COLO668 (cell line): ENCODE results near the gene CHRNA4.
"Not testable (repeated sequence)": the region's sequence is repeated elsewhere in the genome, so short reads cannot be mapped to it uniquely, and the experiment has no call there.

ENCODE experiments used
- DNase-seq: peaks from one replicate; lab custom pipeline; 2025; ENCODE audit not compliant: unreplicated experiment; lab: John Stamatoyannopoulos, UW

CHRNA4 gene

DNA sequence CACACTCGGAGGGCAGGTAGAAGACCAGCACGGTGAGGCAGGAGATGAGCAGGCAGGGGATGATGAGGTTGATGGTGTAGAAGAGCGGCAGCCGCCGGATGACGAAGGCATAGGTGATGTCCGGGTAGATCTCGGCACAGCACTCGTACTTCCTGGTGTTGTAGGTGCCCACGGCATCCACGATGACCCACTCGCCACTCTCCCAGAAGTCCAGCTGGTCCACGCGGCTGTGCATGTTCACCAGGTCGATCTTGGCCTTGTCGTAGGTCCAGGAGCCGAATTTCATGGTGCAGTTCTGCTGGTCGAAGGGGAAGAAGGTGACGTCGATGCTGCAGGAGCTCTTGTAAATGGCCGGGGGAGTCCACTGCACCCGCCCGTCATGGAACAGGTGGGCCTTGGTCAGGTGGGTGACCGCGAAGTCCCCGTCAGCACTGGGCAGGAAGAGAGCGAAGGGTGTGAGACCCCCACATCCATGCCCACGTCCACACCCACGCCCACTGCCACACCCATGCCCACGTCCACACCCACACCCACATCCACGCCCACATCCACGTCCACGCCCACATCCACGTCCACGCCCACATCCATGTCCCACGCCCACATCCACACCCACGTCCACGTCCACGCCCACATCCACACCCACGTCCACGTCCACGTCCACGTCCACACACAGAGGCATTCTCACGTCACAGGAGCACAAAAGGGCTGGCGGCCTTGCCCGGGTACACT, 10.4 kb downstream of the CHRNA4 start:
- no peak for DNase-seq

GRCh38 chr20:63350196-63350595, 11.0 kb downstream of the CHRNA4 start:
- DNase-seq = no peak

GRCh38 chr20:63349516-63349895, 11.6 kb downstream of the CHRNA4 start:
- no peak for DNase-seq

DNA sequence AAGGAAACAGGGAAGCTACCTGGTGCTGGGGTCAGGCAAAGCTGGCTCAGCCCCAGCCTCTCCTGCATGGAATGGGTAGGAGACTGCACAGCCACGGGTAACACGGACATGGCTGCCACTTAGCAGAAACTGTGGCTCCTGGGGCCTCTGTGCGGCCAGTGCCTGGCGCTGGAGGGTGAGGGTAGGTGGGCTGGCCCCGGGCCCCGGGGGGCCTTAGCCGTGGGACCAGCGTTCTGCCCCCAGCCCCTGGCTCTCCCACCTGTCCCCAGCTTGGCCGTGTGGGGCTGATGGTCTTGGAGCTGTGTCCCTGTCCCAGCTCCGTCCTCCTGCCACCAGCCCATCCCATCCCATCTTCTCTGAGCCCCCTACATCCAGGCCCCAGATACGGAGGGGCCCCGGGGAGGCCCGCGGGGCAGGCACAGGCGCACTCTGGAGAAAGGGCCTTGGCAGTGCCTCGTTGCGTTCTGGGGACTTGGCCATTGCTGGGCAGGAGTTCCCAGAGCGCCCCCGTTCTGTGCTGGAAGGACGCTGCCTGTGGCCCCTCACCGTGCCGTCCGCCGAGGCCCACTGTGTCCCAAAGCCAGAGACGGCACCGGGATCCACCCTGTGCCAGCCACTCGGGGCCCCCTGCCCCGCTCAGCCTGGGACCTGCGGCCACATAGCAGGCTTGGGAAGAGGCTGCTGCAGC, 12.2 kb downstream of the CHRNA4 start:
- DNase-seq = no peak

- no peak for DNase-seq
Observed at GRCh38 chr20:63347950-63348827, 13.0 kb downstream of the CHRNA4 start.

GRCh38 chr20:63347081-63347741, 13.9 kb downstream of the CHRNA4 start:
- no peak for DNase-seq

DNA sequence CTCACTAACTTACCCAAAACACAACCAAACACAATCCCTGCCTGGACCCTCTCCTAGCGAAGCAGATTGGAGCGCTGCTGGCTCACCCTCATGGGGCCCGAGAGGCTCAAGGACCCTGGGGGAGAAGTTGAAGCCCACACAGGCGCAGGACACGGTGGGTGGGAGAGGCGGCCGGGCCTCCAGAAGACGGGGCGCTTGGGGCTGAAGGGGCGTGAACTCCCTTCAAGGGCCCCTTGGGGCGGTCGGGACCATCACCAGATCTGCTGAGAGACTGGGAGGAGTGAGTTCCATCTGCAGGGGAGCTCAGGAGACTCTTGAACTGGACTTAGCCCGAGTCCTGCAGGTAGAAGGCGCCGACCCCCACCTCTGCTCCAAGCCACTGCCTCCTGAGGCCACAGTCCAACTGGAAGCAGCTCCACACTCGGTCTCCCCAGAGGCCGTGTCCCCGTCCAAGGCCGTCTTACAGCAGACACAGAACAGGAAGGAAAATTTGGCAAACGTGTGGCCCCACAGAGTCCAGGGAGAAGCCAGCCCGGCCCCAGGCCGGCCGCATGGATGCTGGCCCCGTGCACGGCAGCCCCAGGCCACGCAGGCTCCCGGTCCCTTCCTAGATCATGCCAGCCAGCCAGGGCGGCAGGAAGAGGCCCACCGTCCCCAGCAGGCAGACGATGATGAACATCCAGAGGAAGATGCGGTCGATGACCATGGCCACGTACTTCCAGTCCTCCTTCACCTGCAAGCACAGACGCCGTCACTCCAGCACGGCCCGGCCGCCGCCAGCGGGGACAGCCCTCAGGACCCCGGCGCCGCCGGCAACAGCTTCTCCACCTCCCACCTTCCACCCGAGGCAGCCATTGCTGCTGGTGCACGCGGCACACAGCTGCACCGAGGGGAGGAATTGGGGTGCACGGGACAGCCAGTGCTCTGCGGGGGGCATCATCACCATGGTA, 14.7 kb downstream of the CHRNA4 start:
- no peak for DNase-seq

GRCh38 chr20:63345328-63346100, 15.6 kb downstream of the CHRNA4 start:
- no peak for DNase-seq

DNA sequence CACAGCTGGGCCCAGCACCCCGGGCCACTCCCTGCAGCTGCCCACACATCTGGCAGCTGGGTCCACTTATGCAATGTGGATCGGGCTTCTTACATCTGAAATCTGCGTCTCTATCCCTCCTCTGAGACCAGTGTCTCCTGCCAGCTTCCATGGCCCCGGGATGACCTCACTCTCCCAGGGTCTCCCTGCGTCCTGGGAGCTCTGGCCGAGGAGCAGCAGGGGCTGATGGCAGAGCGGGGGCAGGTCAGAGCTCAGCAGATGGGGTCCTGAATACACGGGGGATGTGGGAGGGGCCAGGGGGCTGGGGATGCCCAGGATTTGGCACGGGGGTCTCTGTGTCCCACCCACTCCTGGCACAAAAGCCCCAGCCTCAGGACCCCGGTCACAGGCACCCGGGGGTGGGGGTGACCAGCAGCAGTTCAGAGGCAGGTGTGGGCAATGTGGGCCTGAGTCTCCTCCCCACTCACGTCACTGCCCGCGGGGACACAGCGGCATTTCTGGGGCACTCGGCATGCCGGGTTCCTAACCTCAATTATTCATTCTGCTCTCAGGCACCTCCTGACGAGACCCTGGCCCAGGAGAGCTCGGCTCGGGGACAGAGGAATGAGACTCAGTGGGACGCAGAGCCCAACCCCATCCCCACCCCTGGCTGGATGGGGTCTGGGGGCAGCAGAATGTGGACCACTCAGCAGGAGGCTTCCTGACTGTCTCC, 16.4 kb downstream of the CHRNA4 start:
- DNase-seq = no peak

DNA sequence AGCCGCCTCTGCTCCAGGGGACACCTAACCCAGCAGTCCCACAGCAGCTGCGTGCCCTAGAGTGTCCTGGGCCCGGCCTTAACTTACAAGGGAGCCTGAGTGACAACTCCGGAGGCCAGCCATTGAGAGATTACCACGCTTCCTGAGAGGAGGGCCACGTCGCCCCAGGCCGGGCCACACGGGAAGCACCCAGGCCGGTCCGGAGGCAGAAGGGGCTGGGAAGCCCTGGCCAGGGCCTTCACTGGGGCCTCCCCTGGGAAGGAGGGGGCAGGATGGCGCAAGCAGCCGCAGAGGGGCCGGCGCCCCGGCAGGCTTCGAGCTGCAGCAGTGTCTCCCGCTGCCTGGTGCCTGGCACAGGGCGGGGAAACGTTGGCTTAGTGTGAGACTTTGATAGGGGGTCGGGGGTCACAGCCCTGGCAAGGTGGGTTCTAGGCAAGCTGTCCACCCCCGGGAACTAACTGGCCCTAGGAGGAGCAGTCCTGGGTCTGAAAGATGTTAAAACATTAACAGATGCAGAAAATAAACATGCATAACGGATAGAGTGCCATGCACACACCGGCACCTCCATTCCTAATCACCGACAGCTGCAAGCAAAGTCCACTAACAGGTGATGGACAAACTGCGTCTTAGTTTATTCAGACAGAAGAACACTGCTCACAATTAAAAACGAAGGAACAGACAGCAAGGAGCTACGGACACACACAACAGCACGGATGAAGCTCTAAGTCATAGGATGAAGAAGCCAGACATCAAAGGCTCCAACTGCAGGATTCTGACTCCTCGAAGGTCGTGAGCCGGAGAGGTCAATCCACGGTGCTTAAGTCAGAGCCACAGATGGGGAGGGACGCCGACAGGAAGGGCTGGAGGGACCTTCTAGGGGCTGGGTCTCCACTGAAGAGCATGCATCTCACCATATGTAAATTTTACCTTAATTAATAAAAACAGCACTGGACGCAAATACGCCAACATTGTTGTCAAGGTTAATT, 17.4 kb downstream of the CHRNA4 start:
- no peak for DNase-seq

DNA sequence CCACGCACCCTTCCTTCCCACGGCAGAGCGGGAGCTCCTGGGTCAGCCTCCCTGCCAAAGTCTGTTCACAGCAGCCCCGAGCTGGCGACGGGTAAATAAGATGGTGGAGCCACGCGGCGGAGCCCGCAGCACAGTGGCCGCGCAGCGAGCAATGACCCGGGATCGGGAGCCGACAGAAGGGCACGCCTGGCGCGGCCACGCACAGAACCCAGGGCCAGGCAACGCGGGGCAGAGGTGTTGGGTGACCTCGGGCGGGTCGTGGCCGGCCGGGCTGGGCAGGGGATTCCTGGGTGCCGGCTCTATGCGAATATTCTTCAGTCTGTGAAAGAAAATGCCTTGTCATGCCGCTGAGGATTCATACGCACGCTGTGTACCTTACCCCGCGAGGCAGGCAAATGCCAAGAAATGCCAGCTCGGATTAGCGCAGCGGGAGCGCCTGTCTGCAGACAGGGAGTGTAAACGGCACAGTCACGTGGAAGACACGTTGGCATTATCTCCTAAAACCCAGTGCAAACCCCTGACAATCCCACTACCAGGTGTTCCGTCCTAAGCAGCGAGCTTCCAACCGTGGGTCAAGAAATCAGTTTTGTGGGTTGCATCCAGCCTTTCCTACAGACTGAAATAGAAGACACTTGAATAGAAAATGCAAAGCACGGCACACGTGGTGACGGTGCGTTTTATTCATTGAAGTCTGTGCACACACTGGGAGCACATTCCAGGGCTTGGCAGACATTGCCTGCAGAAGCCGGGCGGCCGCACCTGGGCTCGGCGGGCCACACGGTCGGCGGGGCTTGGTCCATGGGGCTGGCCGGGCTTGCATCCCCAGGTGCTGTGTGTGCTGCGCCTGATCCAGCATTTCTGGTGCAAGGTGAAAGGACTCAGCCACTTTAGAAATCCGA, 18.3 kb downstream of the CHRNA4 start:
- no peak for DNase-seq

- DNase-seq = not testable (repeated sequence)
Observed at GRCh38 chr20:63340158-63340688, 20.9 kb downstream of the CHRNA4 start.

DNA sequence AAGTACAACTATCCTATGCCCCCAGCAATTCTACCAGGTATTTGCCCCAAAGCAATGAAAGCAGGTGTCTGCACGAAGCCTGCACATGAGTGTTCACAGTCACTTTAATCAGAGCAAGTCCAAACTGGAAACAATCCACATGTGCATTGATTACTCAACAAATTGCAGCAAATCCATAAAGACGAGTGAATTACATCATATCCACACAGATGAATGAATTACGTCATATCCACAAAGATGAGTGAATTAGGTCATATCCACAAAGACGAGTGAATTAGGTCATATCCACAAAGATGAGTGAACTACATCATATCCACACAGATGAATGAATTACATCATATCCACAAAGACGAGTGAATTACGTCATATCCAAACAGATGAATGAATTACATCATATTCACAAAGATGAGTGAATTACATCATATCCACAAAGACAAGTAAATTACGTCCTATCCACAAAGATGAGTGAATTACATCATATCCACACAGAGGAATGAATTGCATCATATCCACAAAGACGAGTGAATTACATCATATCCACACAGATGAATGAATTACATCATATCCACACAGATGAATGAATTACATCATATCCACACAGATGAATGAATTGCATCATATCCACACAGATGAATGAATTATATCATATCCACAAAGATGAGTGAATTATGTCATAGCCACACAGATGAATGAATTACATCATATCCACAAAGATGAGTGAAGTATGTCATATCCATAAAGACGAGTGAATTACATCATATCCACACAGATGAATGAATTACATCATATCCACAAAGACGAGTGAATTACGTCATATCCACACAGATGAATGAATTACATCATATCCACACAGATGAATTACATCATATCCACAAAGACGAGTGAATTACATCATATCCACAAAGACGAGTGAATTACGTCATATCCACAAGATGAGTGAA, 21.7 kb downstream of the CHRNA4 start:
- not testable (repeated sequence) for DNase-seq

- DNase-seq = no peak
Observed at GRCh38 chr20:63337786-63338420, 23.2 kb downstream of the CHRNA4 start.
